PFSK-1 (cell line): Measurements from ENCODE around the gene DYNLL1.

Source experiments
- FOXP2 ChIP-seq: optimal IDR thresholded peaks from 2 replicates; pipeline ENCODE3; 2011; ENCODE audit warnings: borderline replicate concordance, control low read depth, inconsistent platforms; ENCODE audit not compliant: insufficient read depth; ENCODE audit errors: extremely low read length, extremely low read depth
- POLR2AphosphoS5 ChIP-seq: IDR thresholded peaks from 2 replicates; pipeline ENCODE4 v1.6.1; 2012; ENCODE audit warnings: low read depth, mild to moderate bottlenecking, control low read depth, low read length, moderate library complexity
- SIN3A ChIP-seq: IDR thresholded peaks from 2 replicates; pipeline ENCODE4 v1.6.1; 2012; ENCODE audit warnings: mild to moderate bottlenecking, low read length, moderate library complexity, borderline replicate concordance; ENCODE audit not compliant: insufficient read depth
- TAF1 ChIP-seq: IDR thresholded peaks from 2 replicates; pipeline ENCODE4 v1.6.1; 2012; ENCODE audit warnings: low read length, control low read depth, borderline replicate concordance; ENCODE audit not compliant: insufficient read depth
- TF ChIP-seq, protein P1 (sequence below), 2 experiments: IDR thresholded peaks; 2 replicates each; pipeline versions ENCODE4 v1.6.1 to v1.8.0; 2011 to 2012; ENCODE audit warnings: low read depth in 2 of 2, low read length in 2 of 2, control low read depth in 1 of 2, inconsistent platforms in 1 of 2, mild to moderate bottlenecking in 1 of 2, moderate library complexity in 1 of 2; ENCODE audit not compliant: insufficient read depth in 1 of 2

The DYNLL1 gene

GRCh38 chr12:120465756-120466155 is 30.2 kb upstream of the DYNLL1 start:
- TF ChIP-seq SIN3A (no peak), TAF1 (no peak)
- TF ChIP-seq, protein P1, sequence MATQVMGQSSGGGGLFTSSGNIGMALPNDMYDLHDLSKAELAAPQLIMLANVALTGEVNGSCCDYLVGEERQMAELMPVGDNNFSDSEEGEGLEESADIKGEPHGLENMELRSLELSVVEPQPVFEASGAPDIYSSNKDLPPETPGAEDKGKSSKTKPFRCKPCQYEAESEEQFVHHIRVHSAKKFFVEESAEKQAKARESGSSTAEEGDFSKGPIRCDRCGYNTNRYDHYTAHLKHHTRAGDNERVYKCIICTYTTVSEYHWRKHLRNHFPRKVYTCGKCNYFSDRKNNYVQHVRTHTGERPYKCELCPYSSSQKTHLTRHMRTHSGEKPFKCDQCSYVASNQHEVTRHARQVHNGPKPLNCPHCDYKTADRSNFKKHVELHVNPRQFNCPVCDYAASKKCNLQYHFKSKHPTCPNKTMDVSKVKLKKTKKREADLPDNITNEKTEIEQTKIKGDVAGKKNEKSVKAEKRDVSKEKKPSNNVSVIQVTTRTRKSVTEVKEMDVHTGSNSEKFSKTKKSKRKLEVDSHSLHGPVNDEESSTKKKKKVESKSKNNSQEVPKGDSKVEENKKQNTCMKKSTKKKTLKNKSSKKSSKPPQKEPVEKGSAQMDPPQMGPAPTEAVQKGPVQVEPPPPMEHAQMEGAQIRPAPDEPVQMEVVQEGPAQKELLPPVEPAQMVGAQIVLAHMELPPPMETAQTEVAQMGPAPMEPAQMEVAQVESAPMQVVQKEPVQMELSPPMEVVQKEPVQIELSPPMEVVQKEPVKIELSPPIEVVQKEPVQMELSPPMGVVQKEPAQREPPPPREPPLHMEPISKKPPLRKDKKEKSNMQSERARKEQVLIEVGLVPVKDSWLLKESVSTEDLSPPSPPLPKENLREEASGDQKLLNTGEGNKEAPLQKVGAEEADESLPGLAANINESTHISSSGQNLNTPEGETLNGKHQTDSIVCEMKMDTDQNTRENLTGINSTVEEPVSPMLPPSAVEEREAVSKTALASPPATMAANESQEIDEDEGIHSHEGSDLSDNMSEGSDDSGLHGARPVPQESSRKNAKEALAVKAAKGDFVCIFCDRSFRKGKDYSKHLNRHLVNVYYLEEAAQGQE (IDR thresholded peaks at IDR 0.05; ENCODE audit: insufficient read depth in 1 of 2, low read depth in 2 of 2, low read length in 2 of 2), result no peak

DNA sequence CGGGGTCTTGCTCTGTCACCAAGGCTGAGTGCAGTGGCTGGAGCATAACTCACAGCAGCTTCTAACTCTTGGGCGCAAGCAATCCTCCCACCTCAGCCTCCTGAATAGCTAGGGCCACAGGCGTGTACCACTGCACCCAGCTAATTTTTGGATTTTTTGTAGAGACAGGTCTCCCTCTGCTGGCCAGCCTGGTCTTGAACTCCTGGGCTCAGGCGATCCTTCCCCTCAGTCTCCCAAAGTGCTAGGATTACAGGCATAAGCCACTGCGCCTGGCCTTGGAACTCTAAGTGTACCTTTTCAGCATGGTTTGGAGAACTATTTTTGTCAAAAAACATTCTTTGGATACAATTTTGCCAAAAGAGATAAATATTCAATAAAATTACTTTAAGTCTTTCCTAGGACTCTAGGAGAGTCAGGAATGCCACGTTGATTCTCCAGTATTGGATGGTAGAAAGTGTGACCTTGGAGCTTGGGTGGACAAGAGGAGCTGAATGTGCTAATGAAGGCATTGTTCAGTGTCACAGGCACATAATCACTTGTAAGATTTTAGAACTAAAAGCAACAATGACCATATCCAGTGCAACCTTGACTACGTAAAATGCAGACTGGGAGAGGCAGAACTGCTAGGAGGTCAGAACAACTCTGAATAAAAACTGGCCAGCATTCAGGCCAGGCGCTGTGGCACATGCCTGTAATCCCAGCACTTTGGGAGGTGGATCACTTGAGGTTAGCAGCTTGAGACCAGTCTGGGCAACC is 29.2 kb upstream of the DYNLL1 start:
- TF ChIP-seq TAF1 (no peak), POLR2AphosphoS5 (no peak), SIN3A (no peak), FOXP2 (no peak)
- TF ChIP-seq, protein P1 (IDR thresholded peaks at IDR 0.05; ENCODE audit: insufficient read depth in 1 of 2, low read depth in 2 of 2, low read length in 2 of 2), result no peak

- TF ChIP-seq, protein P1 (IDR thresholded peaks at IDR 0.05; ENCODE audit: insufficient read depth in 1 of 2, low read depth in 2 of 2, low read length in 2 of 2), result no peak
- no peak for TF ChIP-seq POLR2AphosphoS5
- TF ChIP-seq TAF1, result no peak
These were observed 28.5 kb upstream of the DYNLL1 start for GRCh38 chr12:120467439-120467838.

DNA sequence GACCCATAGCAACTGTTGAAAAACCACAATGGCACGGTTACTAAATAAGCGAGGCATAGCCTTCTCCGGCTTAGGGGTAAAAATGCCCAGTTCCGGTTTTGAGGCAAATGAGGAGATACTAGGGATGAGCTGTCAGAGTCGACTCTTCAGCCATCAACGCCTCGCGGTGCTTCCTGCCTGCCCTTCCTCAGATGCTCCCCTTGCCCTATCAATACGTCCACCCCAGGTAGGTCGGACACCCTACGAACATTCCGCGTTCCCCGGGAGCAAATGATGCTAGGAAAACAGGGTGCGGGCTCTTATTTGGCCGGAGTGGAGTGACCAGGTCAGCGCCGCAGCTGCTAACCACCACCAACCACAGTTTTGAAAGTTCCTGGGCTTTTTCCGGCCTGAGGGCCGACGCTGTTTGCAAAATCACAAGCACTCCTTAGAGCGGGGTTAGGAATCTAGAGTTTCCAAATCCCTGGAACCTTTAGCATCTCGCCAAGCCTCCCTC is 27.5 kb upstream of the DYNLL1 start:
- TF ChIP-seq, protein P1 (IDR thresholded peaks at IDR 0.05; ENCODE audit: insufficient read depth in 1 of 2, low read depth in 2 of 2, low read length in 2 of 2), result no peak
- TF ChIP-seq FOXP2 (no peak), TAF1 (0 out of 2 replicates have a peak, but pooled peaks have one; percentile 40), SIN3A (peak; percentile 73; the same call in 1 of the 2 replicates)
